HG03558 (cell line): ENCODE data around the gene ZNF229.
"Not testable (repeated sequence)": the region's sequence is repeated elsewhere in the genome, so short reads cannot be mapped to it uniquely, and the experiment has no call there.

ENCODE experiments used
- ATAC-seq: cut with Tn5 transposase; IDR thresholded peaks from one replicate; pipeline ENCODE4 v1.9.1; 2021; ENCODE audit warnings: moderate number of reproducible peaks; ENCODE audit not compliant: unreplicated experiment; ENCODE audit errors: extremely low read depth

Gene ZNF229

DNA sequence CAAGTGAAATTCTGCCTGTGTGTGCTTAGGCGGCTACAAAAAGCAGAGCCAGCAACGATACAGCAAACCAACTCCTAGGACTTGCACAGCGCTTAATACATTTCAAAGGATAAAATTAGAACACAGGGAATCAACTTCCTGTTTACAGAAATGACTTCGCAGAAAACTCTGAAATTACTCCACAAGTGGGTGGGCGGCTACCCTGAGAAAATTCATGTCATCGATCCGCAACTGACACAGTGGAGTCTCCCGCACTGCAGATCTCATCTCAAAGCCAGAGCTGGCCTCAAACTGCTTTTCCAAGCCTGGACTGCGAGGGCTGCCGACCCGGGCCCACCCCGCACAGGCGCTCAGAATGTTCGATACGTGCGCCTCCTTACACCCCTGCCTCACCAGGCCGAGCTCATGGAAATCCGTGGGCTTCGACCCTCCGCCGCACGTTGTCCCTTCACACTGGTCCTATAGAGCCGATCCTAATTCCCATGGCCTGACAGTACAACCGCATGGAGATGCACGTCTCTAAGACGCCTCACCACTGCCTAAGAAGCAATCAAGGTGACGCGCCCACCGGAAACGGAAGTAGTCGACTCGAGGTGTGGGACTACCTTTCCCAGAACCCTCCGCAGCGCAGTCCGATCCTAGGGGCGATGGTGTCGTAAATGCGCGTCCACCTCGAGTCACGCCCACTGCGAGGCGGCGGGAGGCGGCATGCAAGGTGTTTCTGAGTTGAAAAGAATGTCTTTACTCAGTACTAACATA, at the start of gene ZNF229:
Gene ZNF229, minus strand, starts transcription at position 557 of the 759 bp plus-strand sequence. CDS start 5,625 bp downstream, outside the sequence.
- no peak for ATAC-seq

DNA sequence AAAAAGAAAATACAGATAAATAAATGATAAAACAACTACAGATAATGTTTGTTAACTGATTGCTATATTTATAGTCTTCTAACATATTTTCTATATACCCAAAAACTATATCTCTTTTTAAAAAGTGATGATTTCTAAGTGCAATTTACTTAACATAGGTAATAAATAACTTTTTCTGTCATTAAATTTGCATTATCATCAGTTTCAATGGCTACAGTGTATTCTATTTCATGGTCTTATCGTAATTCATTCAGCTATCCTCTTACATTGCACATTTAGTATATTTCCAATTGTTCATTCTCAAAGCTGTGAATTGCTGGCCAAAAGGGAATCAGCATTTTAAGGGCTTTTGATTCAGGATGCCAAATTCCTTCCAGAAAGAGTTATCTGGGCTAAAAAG, 48.4 kb upstream of the ZNF229 start:
- ATAC-seq: no peak

DNA sequence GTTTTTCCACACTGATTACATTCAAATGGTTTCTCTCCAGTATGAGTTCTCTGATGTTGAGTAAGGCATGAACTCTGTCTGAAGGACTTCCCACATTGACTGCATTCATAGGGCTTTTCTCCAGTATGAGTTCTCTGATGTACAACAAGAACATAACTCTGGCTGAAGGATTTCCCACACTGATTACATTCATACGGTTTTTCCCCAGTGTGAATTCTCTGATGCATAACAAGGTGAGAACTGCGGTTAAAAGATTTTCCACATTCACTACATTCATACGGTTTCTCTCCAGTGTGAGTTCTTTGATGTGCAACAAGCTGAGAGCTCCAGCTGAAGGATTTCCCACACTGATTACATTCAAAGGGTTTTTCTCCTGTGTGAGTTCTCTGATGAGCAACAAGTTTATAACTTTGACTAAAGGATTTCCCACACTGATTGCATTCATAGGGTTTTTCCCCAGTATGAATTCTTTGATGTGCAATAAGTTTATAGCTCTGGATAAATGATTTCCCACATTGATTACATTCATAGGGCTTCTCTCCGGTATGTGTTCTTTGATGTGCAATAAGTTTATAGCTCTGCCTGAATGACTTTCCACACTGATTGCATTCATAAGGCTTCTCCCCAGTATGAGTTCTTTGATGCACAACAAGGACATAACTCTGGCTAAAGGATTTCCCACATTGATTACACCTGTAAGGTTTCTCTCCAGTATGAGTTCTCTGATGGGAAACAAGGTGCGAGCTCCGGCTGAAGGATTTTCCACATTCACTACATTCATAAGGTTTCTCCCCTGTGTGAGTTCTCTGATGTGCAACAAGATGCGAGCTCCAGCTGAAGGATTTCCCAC, 28.5 kb upstream of the ZNF229 start:
- ATAC-seq: no peak

DNA sequence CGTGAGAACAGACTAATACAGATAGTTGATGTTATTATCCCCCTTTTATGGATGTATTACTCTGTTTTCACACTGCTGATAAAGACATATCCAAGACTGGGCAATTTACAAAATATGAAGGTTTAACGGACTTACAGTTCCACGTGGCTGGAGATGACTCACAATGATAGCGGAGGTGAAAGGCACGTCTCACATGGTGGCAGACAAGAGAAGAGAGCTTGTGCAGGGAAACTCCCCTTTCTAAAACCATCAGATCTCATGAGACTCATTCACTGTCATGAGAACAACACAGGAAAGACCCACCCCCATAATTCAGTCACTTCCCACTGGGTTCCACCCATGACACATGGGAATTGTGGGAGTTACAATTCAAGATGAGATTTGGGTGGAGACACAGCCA, 20.5 kb upstream of the ZNF229 start:
- not testable (repeated sequence) for ATAC-seq

DNA sequence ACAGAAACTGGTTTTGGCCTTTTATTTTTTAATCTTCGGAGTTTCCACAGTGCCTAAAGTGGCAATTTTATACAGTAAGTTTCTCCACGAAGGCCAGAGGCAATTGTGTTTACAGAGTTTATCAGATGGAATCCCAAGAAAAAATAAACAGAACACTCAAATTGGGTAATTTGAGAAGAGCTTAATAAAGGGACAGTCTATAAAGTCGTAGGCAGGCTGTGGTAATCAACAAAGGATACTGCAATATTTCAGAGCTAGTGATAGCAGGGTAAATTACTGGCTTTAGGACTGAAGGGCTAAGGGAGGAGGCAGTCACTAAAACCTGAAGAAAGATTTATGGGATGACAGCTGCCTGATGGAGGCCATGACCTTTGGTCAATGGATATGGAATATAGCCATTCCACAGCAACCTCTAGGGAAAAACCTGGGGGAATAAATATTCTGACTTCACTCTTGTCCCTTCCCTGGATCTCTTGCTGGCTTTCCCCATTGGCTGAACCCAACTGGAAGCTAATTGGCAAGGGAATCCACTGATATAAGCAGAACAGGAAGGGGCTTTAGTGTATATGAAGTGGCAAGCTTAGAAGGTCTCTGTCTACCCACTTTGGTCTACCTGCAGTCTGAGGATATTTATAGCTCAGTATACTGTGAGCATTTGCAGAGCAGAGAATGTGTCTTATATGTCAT, 14.5 kb upstream of the ZNF229 start:
- ATAC-seq: not testable (repeated sequence)

DNA sequence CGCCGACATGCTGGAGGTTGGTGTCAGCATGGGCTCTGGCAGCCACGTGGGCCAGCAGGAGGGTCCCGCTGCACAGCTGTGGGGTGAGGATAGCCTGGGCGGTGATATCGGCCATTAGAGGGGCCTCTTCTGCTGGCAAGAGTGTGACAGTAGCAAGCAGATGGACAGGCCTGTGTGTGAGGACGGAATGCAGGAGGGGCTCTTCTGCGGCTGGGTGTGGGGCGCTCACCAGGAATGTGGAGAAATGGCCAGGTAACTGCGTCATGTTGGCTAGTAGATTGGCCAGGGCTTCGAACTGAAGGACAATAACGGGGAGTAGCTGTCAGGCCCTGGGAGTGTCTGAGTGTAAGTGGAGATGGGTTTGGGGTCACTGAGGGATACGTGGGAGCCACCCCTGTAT, 7.7 kb upstream of the ZNF229 start:
- not testable (repeated sequence) for ATAC-seq

DNA sequence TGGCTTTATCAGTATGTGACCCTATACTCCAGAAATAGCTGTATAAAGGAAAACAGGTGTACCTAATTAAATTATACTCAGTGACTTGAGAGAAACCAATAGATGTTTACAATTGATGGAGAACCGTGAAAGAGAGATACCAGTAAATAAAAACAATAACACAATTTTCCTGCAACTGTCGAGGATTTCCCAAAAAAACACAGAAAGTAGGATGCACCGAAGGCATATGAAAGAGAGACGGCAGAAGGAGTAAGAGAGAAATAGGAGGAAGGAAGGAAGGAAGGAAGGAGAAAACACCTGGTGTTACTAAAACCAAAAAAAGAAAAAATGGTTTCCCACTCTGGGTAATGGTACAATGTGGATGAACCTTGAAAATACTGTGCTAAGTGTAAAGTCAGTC, 6.8 kb upstream of the ZNF229 start:
- no peak for ATAC-seq

DNA sequence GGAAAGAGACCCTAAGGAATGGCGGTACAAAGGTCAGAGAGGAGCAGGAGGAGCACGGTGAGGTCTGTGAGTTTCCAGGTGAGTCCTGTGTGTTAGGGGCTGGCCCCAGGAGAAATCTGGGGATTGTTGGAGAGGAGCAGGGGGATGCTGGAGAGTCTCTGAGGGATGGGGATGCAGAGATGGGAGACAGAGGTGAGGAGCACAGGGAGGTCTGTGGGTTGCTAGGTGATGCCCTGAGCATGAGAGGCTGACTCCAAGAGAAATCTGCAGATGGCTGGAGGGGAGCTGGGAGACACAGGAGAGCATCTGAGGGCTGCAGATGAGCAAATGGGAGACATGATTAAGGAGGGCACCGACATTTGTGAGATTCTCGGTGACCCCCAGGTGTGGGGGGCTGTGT, 4.1 kb upstream of the ZNF229 start:
- no peak for ATAC-seq

DNA sequence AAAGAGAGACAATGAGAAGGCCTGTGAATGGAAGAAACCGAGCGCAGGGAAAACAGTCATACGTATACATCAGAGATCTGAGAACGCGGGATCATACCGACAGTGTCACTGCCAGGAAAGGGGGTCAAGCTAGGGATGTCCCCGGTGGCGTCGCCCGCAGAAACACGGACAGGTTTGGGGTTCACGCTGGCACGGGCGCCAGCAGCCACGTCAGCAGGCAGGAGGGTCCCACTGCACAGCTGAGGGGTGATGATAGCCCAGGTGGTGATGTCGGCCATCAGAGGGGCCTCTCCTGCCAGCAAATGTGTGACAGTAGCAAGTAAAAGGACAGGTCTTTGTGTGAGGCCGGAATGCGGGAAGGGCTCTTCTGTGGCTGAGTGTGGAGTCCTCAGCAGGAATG, 3.4 kb upstream of the ZNF229 start:
- no peak for ATAC-seq

DNA sequence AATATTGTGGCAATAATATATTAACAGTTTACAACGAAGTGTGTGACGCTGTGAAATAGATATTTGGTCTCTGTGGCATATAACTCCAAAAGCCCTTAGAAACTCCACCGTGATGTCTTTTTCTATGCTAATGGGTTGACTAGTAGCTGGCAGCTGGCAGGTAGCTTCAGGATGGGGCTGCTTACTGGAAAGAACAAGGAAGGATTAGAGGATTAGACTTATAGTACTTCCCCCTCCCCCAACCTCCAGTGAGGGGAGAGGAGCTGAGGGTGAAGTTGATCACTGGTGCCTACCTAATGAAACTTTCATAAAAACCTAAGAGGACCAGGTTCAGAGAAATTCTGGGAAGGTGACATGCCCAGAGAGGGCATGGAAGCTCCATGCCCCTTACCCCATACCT, 9.8 kb downstream of the ZNF229 start:
- ATAC-seq: no peak

DNA sequence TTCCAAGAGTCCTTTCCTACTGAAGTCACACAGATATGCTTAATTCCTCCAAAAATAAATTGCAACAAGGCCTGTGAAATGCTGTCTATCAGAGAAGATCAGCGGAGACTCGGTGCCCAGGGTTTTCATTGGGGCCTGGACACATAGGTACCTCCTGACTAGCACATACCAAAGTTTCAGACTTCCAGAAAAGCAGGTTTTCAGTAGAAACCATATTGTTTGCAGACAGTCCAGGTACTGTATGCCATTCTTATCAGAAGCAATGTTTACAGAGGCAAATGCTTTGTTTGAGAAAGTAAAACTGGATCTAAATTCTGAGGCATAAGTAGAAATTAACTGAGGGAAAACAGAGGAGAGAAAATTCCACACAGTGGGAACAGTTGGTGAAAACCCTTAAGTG, 12.8 kb downstream of the ZNF229 start:
- no peak for ATAC-seq

DNA sequence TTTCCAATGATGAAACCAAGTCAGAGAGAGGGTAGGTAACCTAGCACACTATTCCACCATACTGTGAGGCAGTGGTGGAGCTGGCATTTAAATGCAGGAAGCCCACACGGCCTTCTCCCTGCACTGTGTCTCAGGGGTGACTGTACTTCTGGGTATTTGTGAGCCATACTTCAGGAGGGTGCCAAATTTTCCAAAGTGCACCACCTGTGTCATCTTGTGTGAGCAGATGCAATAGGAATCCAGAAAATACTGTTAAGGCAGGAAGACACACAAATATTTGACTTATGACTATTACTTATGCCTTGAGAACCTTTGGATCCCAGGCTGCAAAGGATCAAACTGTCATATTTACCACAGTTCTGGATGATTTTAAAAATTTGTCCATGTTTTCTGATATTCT, 17.3 kb downstream of the ZNF229 start:
- no peak for ATAC-seq

DNA sequence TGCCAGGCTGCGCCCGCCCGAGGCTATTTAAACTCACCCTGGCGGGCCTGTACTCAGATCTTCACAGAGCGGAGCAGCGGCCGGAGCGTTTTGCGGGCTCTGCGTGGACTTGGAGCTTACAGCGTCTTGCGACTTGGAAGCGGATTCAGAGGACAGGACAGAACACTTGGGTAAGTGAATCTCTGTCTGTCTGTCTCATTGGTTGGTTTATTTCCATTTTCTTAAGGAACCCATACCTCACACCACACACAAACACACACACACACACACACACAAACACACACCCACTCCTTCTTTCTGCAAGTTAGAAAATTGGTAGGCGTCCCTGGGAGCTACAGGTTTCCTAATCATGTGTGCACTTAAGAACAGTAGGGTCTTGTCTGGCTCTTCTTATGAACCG, 32.7 kb downstream of the ZNF229 start:
- not testable (repeated sequence) for ATAC-seq

DNA sequence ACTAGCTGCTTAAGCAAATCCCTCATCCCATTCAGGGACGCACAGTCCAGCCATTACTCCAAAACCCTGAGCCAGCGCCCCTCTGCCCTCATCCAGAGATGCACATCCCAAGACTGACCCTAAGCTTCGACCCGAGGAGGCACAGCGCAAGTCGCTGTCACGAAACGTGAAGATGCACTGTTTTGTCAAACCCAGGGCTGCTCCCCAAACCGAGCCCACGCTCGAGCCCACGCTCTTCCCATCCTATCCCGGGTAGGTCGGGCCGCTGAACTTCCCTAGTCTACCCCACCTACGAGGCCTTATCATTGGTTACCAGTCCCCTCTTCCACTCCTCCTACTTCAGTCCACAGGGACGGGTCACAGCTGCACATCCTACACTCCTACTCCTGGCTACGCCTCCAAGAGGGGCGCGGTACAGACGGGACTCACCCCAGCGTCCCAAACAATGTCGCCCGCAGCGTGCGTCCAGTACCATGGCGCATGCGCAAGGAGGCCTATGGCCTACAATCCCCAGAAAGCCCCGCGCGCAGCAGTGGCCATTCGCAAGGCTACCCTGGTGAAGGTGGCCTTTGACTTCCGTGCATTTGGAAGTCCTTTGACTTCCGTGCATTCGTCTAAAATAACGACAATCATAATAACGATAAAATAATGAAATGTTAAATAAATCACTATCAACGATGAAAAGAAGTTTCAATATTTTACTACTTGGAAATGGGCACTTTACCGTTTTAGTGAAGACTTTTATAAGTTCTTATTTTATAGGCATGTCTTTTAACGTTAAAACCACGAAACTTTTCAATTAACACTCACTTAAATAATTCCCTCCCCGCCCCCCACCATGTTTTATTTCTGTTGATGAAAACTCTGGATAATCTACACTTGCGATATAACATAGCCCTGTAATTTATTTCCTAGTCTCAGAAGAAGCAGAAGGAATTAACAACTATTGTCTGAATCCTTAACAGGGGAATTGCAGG, 46.8 kb downstream of the ZNF229 start, which contains the start of gene ZNF285:
Gene ZNF285, minus strand, starts transcription at position 470 of the 977 bp plus-strand sequence. CDS start 4,395 bp downstream, outside the sequence.
- ATAC-seq: no peak

DNA sequence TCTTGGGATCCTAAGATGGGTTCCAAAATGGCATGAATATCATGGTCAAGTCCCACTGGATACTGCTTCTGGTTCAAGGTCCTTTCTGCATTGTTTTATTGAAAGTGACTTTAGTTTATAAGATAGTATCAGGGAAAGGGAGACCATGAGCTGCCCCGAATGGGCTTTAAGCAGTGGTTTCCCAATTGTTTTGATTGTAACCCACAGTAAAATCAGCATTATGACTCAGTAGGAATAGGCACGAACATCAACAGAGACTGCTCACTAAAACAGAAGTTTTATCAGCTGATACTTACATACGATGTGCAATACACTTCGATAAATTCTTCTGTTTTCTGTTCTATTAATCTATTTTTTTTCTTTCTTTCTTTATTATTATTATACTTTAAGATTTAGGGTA, 59.0 kb downstream of the ZNF229 start:
- not testable (repeated sequence) for ATAC-seq
